ENCODE measurements around the gene TMEM132D.

DNA sequence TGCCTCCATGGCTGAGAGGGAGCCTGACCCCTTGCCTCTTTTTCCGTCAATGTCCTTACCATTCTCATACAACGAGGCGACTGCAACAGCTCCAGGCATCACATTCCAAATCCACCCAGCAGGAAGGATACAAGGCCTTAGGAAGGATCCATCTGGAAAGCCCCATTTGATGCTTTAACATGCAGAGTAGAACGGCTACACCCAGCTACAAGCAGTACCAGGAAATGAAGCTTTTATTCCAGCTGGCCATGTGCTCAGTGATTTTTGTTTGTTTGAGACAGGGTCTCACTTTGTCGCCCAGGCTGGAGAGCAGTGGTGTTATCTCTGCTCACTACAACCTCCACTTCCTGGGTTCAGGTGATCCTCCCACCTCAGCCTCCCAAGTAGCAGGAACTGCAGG lies 124.8 kb downstream of the TMEM132D start:
- no peak for TF ChIP-seq POLR2AphosphoS5 (IDR thresholded peaks at IDR 0.05)
- no peak for TF ChIP-seq EP300 (IDR thresholded peaks at IDR 0.05)
